GM12872 (cell line): ENCODE measurements around the gene SMIM35.

Source experiments
- TF ChIP-seq, protein P1 (sequence below): IDR thresholded peaks from 3 replicates; pipeline ENCODE4 v1.5.1; 2011; ENCODE audit warnings: low read depth, mild to moderate bottlenecking, low read length, moderate library complexity; ENCODE audit not compliant: insufficient read depth

The SMIM35 gene

DNA sequence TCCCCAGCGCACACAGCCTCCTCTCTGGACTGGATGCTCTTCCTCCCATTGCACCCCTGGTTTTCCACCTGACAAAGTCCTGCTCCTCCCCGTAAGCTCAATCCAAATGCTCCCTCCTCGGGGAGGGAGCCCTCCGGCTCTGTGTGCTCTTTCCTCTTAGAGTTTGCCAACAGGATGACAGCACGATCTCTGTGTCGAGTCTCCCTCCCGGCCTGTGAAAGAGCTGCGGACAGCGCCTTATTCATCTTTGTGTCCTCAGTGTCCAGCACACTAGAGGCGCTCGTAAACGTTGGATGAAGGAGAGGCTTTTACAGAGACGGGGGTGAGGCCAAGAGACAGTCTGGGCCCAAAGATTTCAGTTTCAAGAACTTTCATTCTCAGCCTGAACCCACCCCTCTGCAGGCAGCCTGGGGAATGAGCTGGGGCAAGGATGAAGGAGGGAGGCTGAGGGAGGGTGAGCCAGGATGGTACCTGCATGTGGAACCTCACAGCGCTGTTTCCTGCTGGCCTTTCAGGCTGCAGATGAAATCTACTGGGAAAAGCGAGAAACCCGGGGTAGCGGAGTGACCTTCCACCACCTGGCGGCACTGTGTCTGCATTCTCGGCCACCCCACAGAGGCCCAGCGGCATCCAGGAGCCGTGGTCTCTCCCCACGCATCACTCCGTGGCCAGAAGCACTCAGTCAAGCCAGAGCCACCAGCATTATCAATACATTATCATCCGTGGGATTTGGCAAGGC, 18.4 kb downstream of the SMIM35 start:
- TF ChIP-seq, protein P1, sequence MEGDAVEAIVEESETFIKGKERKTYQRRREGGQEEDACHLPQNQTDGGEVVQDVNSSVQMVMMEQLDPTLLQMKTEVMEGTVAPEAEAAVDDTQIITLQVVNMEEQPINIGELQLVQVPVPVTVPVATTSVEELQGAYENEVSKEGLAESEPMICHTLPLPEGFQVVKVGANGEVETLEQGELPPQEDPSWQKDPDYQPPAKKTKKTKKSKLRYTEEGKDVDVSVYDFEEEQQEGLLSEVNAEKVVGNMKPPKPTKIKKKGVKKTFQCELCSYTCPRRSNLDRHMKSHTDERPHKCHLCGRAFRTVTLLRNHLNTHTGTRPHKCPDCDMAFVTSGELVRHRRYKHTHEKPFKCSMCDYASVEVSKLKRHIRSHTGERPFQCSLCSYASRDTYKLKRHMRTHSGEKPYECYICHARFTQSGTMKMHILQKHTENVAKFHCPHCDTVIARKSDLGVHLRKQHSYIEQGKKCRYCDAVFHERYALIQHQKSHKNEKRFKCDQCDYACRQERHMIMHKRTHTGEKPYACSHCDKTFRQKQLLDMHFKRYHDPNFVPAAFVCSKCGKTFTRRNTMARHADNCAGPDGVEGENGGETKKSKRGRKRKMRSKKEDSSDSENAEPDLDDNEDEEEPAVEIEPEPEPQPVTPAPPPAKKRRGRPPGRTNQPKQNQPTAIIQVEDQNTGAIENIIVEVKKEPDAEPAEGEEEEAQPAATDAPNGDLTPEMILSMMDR, result 0 out of 3 replicates have a peak, but pooled peaks have one; percentile 9

DNA sequence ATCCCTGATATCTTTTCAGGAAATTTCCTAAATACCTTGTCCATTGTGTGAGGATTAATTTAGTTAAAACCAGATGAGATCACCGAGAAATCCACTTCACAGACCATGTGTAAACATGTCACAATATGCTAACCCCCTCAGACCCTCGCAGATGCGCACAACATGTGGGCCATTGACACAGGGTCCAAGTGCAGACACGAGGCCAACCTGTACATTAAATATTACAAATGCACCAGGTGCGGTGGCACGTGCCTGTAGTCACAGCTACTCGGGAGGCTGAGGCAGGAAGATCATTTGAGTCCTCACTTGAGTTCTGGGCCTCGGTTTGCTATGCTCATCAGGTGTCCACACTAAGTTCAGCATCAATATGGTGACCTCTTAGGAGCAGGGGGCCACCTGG, 19.8 kb downstream of the SMIM35 start:
- TF ChIP-seq, protein P1, result no peak

DNA sequence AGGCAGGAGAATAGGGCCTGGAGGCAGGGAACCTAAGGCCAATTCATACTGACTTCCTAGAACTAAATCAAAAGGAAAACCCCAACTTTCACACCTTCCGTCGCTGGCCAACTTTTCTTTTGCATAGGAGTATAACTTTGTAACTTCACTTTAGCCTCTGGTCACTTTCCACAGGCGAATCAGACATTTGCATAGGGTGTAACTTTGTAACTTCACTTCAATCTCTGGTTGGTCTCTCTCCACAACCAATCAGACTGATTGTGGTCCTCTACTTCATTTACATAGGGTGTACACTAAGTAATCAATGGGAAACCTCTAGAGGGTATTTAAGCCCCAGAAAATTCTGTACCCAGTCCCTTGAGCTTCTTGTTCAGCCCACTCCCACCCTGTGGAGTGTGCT, 21.4 kb downstream of the SMIM35 start:
- TF ChIP-seq, protein P1, result no peak

DNA sequence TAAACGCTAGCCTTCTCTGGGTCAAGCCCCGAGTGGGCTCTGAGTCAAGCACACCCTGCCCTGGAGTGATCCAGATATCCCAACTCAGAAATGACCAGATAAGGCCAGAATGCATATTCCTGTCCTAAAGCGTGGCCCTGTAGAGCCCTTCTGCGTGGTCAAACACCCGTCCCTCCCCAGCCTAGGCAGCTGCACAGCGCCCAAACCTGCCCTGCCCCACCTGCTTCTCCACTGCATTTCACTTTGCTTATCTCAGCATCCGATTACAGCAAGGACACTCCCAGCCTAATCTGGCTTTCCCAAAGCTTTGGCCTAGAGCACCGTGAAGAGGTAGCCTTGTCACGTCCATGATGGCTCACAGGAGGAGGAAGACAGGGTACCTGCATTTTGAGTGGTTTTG, 21.8 kb downstream of the SMIM35 start:
- TF ChIP-seq, protein P1, result no peak

DNA sequence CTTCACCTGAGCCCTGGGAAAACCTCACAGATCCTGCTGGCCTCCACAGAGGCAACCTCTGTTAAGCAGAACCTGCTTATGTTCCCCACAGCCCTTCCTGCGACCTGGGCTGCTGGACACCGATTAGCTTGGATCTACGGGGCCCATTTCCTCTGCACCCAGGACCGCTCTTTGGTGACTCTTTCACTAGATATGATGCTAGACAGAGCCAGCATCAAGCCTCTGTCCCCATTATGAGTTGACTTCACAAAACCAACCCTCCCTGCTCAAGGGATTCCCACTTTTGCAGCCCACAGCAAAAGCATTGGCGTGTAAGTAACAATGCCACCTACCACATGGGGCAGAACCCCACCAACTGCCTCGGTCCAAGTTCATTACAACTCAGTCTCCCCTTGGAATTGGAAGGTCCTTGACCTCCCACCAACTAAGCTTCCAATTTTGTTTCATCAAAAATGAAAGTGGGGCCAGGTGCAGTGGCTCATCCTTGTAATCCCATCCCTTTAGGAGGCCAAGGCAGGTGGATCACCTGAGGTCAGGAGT, 25.1 kb downstream of the SMIM35 start:
- TF ChIP-seq, protein P1, result no peak

DNA sequence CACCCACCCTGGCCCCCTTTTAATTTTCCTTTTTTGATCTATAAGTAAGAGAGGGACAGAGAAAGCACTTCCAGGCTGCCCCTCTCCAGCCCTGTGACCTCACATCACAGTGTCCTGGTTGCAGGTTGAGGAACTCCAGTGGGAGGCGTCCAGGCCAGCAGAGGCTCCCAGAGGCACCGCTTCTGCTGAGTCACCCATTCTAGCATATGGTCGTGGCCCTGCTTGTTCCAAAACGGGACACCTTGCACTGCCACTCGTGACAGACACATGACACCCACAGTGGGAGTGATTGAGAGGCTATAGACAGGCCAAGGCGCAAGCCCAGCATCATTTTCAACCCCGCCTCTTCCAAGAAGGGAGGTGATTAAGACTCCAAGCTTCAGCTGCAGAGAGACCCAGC, 25.9 kb downstream of the SMIM35 start:
- TF ChIP-seq, protein P1, result no peak

DNA sequence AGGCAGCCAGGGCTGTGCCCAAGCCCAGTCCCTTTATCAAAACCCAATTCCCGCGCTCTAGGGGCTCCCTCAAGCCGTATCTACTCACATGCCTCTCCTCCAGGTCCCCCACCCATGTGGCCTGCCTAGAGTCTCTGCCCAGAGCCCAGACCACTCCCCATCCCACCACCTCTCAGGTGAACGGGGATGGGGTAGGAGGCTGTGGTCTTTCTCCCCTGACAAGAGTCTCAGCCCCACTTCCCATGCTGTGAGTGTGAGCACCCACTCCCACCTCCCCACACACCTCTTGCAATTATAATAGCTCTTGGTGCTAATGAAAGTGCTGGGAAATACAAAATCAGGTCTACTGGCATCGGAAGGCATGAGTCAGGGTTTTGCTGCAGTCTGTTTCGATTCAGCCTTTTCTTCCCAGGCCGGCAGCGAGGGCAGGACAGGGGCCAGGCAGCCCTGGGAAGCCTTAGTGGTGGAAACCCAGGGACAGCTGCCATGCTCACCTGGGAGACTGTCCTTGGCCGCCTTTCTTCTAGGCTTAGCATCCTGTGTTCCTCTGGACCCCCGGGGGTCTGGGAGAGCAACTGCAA, 26.6 kb downstream of the SMIM35 start:
- TF ChIP-seq, protein P1, result no peak
